ENCODE results near the gene HMGN3. TPM values are rescaled to one million over a fixed set of nuclear protein-coding genes. Genes with fewer than 3 reads are reported as not detected.

The HMGN3 gene
- total RNA-seq, 1 experiment from 2014 or later, result 328 TPM

GRCh38 chr6:79184086-79184485, 50.4 kb downstream of the HMGN3 start:
- DNase-seq, result peak in 1 of 2 experiments; percentile 70
- Histone ChIP-seq H3K36me3 (no peaks in the 10 kb centered on the region), H3K4me3 (no peak overlapping the region), H3K9me3 (replicated peaks) (no peaks in the 10 kb centered on the region), H3K27ac (peak overlapping the region; percentile 4), H3K27me3 (no peaks in the 10 kb centered on the region), H3K4me1 (peaks cover 8% of the 10 kb centered on the region)

- no peak for DNase-seq
- Histone ChIP-seq H3K27me3 (no peaks in the 10 kb centered on the region), H3K4me3 (no peak overlapping the region), H3K4me1 (peaks cover 8% of the 10 kb centered on the region), H3K27ac (no peak overlapping the region), H3K9me3 (replicated peaks) (no peaks in the 10 kb centered on the region), H3K36me3 (no peaks in the 10 kb centered on the region)
Measured at GRCh38 chr6:79180052-79180451, 54.4 kb downstream of the HMGN3 start.

- DNase-seq, result no peak
- Histone ChIP-seq H3K36me3 (no peaks in the 10 kb centered on the region), H3K4me1 (peaks cover 2% of the 10 kb centered on the region), H3K27ac (no peak overlapping the region), H3K27me3 (no peaks in the 10 kb centered on the region), H3K9me3 (replicated peaks) (no peaks in the 10 kb centered on the region), H3K4me3 (no peak overlapping the region)
Measured at GRCh38 chr6:79173378-79173777, 61.1 kb downstream of the HMGN3 start.

- no peak for DNase-seq
- Histone ChIP-seq H3K27ac (no peak overlapping the region), H3K27me3 (no peaks in the 10 kb centered on the region), H3K4me1 (peaks cover 6% of the 10 kb centered on the region), H3K4me3 (no peak overlapping the region), H3K9me3 (replicated peaks) (no peaks in the 10 kb centered on the region), H3K36me3 (no peaks in the 10 kb centered on the region)
Measured at GRCh38 chr6:79170959-79171358, 63.5 kb downstream of the HMGN3 start.

GRCh38 chr6:79170431-79170830, 64.1 kb downstream of the HMGN3 start:
- H3K4me1 ChIP-seq, result peaks cover 6% of the 10 kb centered on the region
- H3K4me3 ChIP-seq, result no peak overlapping the region
- no peaks in the 10 kb centered on the region for H3K9me3 ChIP-seq (replicated peaks)
- no peaks in the 10 kb centered on the region for H3K36me3 ChIP-seq
- H3K27me3 ChIP-seq, result no peaks in the 10 kb centered on the region
- no peak for DNase-seq
- H3K27ac ChIP-seq, result no peak overlapping the region

- no peak overlapping the region for H3K27ac ChIP-seq
- no peaks in the 10 kb centered on the region for H3K9me3 ChIP-seq (replicated peaks)
- no peaks in the 10 kb centered on the region for H3K27me3 ChIP-seq
- DNase-seq, result peak in 1 of 2 experiments; percentile 13
- H3K36me3 ChIP-seq, result no peaks in the 10 kb centered on the region
- H3K4me1 ChIP-seq, result peaks cover 6% of the 10 kb centered on the region
- no peak overlapping the region for H3K4me3 ChIP-seq
Measured at GRCh38 chr6:79168695-79168980, 65.8 kb downstream of the HMGN3 start.

GRCh38 chr6:79167931-79168694, 66.4 kb downstream of the HMGN3 start:
- Histone ChIP-seq H3K4me3 (no peak overlapping the region), H3K9me3 (replicated peaks) (no peaks in the 10 kb centered on the region), H3K27ac (no peak overlapping the region), H3K27me3 (no peaks in the 10 kb centered on the region), H3K4me1 (peaks cover 6% of the 10 kb centered on the region), H3K36me3 (no peaks in the 10 kb centered on the region)
- no peak for DNase-seq

- Histone ChIP-seq H3K4me1 (peaks cover 12% of the 10 kb centered on the region), H3K27me3 (no peaks in the 10 kb centered on the region), H3K27ac (no peak overlapping the region), H3K4me3 (no peak overlapping the region), H3K9me3 (replicated peaks) (no peaks in the 10 kb centered on the region), H3K36me3 (no peaks in the 10 kb centered on the region)
- no peak for DNase-seq
Measured at GRCh38 chr6:79159846-79160245, 74.6 kb downstream of the HMGN3 start.

GRCh38 chr6:79158856-79159516, 75.5 kb downstream of the HMGN3 start:
- Histone ChIP-seq H3K4me1 (peaks cover 12% of the 10 kb centered on the region), H3K27ac (peak overlapping the region; percentile 52), H3K36me3 (no peaks in the 10 kb centered on the region), H3K4me3 (no peak overlapping the region), H3K9me3 (replicated peaks) (no peaks in the 10 kb centered on the region), H3K27me3 (no peaks in the 10 kb centered on the region)
- DNase-seq, result no peak

GRCh38 chr6:79157961-79158644, 76.4 kb downstream of the HMGN3 start:
- H3K9me3 ChIP-seq (replicated peaks), result no peaks in the 10 kb centered on the region
- H3K4me3 ChIP-seq, result no peak overlapping the region
- peak; percentile 57 to 80 for DNase-seq
- no peaks in the 10 kb centered on the region for H3K27me3 ChIP-seq
- peaks cover 12% of the 10 kb centered on the region for H3K4me1 ChIP-seq
- no peaks in the 10 kb centered on the region for H3K36me3 ChIP-seq
- peak overlapping the region; percentile 52 for H3K27ac ChIP-seq

- Histone ChIP-seq H3K4me3 (no peak overlapping the region), H3K36me3 (no peaks in the 10 kb centered on the region), H3K9me3 (replicated peaks) (no peaks in the 10 kb centered on the region), H3K27ac (no peak overlapping the region), H3K4me1 (peaks cover 9% of the 10 kb centered on the region; the same call in 1 of the 2 replicates), H3K27me3 (no peaks in the 10 kb centered on the region)
- no peak for DNase-seq
Measured at GRCh38 chr6:79152269-79152737, 82.2 kb downstream of the HMGN3 start.

Other genes with a start within 250 kb of the HMGN3 start
- 41.7 and 51.3 TPM in 2 replicates for gene PHIP, start 156.4 kb downstream of the HMGN3 start, total RNA-seq (2014; rRNA removed; shearing (Covaris generic))